Limb (tissue), 2 donors: ENCODE results near the gene ABCA7.

Experiments
- DNase-seq, 2 donors: peaks; one replicate each; pipeline ENCODE4 v3.0.0-alpha.2; 2016; ENCODE audit errors: extremely low spot score in 2 of 2

ABCA7 gene

DNA sequence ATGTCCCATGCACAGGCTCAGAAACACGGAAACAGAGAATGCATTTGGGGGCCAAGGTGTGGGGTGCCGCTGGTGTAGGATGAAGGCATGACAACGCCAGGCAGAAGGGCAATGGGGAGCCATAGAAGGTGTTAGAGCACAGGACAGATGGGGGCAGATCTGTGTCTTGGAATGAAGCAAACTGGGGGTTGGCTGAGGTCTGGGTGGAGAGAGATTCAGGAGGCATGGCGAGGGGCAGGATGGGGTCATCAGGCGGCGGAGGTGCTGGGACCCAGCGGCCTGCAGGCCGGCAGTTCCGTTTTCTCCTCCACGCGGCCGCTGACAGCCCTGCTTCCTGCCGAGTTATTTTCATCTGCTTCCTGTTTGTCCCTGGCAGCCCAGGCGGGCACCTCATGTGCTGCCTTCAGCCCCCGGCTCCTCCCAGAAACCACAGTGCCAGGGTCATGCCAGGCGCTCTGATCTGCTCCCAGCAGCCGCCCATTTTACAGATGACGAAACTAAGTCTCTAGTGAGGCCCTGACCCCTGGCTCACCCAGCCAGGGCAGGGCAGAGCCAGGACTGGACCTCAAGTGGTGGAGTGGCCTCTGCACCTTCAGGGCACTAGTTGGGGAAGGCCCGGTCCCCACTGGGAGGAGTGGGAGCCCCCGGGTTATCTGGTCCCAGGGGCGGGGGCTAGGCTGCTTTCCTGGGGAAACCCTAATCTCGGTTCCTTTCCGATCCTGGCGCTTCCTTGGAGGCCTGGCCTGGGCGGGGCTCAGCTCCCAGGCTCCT lies 29.3 kb downstream of the ABCA7 start:
- DNase-seq: no peak

- DNase-seq: no peak
These were observed 30.6 kb downstream of the ABCA7 start for GRCh38 chr19:1070576-1070930.

- DNase-seq: no peak
These were observed 31.3 kb downstream of the ABCA7 start for GRCh38 chr19:1070931-1071791.

DNA sequence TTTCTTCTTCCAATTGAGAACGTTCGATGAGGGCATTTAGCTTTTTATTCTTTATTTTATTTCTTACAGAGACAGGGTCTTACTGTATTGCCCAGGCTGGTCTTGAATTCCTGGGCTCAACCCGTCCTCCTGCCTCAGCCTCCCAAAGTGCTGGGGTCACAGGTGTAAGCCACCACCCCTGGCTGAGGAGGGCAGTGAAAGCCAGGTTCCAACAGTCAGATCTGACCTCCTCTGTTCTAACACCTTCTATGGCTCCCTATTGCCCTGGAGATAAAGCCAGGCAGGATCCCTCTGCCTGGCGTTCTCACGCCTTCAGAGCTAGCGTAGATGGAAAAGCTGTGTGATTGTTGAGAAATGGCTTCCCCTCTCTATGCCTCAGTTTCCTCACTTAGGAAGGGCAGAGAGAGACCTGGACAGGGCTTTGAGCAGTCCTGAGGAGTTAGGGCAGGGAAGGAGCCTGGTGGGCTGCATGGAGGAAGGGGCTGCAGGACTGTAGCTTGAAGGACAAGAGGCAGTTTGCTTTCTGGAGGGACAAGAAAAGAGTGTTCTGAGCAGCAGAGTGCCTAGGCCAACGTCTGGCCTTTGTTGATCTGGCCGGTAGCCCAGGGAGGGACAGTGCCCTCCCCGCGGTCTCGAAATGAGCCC lies 32.6 kb downstream of the ABCA7 start:
- no peak for DNase-seq

- DNase-seq: no peak
These were observed 33.4 kb downstream of the ABCA7 start for GRCh38 chr19:1073063-1073955.

- DNase-seq: no peak
These were observed 34.1 kb downstream of the ABCA7 start for GRCh38 chr19:1073956-1074517.

GRCh38 chr19:1074544-1075283 lies 34.8 kb downstream of the ABCA7 start:
- no peak for DNase-seq

DNA sequence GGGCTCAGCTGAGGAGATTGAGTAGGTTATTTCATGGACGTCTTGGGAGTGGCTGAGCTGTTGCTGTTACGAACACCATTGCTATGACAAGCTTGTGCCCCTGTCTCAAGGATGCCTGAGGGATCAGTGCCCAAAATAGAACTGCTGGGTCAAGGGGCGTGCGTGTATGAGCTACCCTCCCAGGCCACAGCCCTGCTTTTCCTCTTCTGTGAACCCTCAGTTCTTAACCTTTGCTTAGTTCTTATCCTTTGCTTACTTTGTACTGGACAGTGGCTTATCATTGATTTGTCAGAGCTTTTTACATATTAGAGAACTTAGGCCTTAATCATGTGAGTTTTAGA lies 36.1 kb downstream of the ABCA7 start:
- no peak for DNase-seq

DNA sequence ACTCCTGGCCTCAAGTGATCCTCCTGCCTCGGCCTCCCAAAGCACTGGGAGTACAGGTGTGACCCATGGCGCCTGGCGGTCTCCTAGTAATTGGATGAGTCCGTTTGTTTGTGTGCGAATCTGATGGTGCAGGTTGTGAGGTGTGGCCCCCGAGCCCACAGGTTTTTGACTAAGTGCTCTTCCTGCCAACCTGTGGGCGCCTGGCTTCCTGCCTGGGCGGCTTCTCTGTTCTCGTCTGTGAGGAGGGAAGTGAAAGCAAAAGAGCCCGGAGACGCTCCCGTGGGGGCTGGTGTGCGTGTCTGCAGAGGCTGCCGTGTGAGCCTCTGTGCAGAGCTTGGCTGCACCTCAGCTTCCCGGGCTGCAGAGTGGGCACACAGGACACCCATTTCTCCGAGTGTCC lies 37.0 kb downstream of the ABCA7 start:
- no peak for DNase-seq

- no peak for DNase-seq
These were observed 39.7 kb downstream of the ABCA7 start for GRCh38 chr19:1079566-1080111.

GRCh38 chr19:1080360-1081161 lies 40.7 kb downstream of the ABCA7 start:
- DNase-seq: no peak

DNA sequence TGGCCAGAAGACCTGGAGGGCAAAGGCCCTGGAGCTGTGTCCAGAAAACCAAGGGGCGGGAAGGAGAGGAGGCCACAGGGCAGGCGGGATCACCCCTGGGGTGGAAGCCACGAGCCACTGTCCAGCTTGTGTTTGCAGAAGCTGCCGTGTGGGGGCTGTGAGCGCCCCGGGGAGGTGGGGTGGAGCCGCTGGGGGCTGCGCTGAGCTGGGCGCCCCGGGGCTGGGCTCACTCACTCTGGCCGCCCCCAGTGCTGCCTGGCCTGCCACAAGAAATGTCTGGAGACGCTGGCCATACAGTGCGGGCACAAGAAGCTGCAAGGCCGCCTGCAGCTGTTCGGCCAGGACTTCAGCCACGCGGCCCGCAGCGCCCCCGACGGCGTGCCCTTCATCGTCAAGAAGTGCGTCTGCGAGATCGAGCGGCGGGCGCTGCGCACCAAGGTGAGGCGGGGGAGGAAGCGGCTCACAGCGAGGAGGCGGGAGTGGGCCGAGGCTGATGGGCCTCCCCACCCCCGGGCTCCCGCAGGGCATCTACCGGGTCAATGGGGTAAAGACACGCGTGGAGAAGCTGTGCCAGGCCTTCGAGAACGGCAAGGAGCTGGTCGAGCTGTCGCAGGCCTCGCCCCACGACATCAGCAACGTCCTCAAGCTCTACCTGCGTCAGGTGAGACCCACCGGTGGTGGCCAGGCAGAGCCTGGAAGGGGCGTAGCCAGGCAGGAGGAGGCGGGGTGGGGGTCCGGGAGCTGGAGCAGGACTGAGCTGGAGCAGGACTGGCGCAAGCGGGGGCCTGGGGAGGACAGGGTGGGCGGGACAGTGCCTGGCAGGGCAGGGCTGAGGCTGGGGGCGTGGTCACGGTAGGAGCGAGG lies 41.6 kb downstream of the ABCA7 start:
- DNase-seq: no peak

DNA sequence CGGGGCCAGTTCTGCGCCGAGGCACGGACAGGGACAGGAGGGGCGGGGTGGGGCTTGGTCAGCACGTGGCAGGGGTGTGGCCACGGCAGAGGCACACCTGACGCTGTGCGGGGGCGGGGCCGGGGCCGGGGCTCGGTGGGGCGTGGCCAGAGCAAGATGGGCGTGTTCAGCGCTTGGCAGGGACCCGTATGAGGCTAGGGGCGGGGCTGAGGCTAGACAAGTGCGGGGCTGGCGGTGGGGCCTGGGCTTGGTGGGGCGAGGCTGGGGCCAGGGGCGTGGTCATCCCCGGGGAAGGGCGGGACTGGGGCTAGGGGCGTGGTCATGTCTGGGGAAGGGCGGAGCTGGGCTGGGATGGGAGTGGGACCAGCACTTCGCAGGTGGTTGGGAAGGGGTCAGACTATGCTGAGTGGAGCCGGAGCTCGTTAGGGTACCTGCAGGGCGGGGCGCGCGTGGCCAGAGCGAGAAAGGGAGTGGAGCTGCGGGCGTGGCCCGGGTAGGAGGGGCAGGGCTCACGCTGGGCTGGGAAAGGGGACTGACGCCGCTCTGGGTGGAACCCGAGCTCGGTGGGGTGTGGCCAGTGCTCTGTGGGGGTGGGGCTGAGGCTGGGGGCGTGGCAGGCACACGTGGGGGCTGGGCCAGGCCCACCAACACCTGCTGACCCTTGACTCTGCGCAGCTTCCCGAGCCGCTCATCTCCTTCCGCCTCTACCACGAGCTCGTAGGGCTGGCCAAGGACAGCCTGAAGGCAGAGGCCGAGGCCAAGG lies 42.4 kb downstream of the ABCA7 start:
- peak in 1 of 2 donors; percentile 72 for DNase-seq

DNA sequence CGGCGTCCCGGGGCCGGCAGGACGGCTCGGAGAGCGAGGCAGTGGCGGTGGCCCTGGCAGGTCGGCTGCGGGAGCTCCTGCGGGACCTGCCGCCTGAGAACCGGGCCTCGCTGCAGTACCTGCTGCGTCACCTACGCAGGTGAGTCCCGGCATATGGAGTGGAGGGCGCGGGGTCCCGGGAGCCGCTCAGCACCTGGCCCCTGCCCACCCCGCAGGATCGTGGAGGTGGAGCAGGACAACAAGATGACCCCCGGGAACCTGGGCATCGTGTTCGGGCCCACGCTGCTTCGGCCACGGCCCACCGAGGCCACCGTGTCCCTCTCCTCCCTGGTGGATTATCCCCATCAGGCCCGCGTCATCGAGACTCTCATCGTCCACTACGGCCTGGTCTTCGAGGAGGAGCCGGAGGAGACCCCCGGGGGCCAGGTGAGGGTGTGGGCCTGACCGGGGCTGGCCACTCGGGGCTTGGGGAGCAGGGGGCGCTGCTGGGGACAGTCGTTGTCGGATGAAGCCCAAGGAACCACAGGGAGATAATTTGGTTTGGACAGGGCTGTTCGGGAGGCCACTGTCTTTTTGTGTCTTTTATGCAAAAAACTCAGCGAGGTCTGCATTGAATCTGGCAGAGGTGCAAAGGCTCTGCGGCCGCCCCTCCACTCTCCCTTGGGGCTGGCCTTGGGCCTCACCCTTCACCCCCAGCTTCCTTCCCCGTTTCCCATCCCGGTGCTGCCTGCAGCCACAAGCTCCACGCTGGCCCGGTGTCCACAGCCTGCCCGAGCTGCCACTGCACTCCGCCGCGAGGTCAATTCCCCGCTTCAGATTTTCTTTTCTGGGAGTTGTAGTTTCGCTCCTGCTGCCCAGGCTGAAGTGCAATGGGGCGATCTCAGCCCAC lies 43.3 kb downstream of the ABCA7 start:
- DNase-seq: no peak

DNA sequence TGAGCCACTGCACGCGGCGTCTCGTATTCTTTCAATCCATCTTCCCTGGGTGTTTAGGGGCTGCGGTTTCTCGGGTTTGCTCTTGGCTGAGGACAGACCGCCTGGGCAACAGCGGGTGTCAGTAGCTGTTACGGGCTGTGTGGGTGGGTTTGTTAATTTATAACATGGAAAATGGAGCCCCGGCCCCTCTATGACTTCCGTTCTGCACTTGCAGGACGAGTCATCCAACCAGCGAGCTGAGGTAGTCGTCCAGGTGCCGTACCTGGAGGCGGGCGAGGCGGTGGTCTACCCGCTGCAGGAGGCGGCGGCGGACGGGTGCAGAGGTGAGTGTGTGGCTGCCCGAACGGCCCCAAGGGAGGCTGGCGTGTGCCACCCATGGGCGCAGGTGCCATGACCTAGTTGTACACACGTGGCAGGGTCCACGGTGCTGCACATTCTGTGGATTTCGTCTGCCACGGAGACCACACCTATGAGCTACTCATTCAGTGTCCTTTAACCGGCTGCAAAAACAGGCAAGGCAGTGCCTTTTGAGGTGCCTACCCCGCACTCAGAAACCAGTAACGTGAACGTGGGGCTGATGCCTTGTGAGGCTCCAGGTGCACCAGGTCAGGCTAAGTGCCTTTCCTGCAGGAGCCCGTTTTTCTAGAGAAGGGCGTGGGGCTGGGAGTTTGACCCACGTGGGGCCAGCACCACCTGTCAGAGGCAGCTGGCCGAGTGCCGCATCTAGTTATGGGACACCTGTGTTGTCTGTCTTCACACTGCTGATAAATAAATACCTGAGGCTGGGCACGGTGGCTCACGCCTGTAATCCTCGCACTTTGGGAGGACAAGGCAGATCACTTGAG lies 44.3 kb downstream of the ABCA7 start:
- no peak for DNase-seq
